GM12878 (cell line): Measurements from ENCODE around the gene MEOX1. TPM values are rescaled to one million over a fixed set of nuclear protein-coding genes. Genes with fewer than 3 reads are reported as not detected.

ENCODE experiments used
- ATAC-seq: fragments of 200-7000 bp; cut with Tn5 transposase; 3 replicates; pipeline ENCODE4 v1.9.1; 2020; ENCODE audit warnings: mild to moderate bottlenecking, moderate library complexity
- BruUV-seq: library from RNA; stranded (reverse); fragments of 400-500 nt; replicated peaks from 2 replicates; lab custom pipeline; 2021; lab: Mats Ljungman, UMichigan
- CTCF ChIA-PET: fragments of 300-600 bp; sonication (Branson Sonifier 250); formaldehyde crosslinking; extraction: SDS; loops from one replicate; lab custom pipeline; 2021; ENCODE audit warnings: inconsistent platforms; lab: Yijun Ruan, JAX
- POLR2A ChIA-PET: fragments of 350-600 bp; formaldehyde crosslinking; extraction: SDS; loops from one replicate; lab custom pipeline; 2021; ENCODE audit warnings: inconsistent platforms; lab: Charles Lee
- RAD21 ChIA-PET: fragments of 300-600 bp; sonication (Branson Sonifier 250); formaldehyde crosslinking; loops from one replicate; lab custom pipeline; 2023; ENCODE audit warnings: antibody characterized with exemption; ENCODE audit not compliant: unreplicated experiment; lab: Charles Lee
- SMC1A ChIA-PET: fragments of 300-600 bp; sonication (Branson Sonifier 250); formaldehyde crosslinking; loops from one replicate; lab custom pipeline; 2023; ENCODE audit not compliant: unreplicated experiment, uncharacterized antibody; lab: Charles Lee
- DNase-seq: peaks from one replicate; pipeline ENCODE4 v3.0.0-alpha.2; 2011; ENCODE audit warnings: low read depth, low spot score
- FAIRE-seq: peaks from 3 replicates; lab custom pipeline; 2011; peaks lifted over from hg19 to GRCh38; lab: Jason Lieb, UNC
- H2AFZ ChIP-seq: 2 replicates; pipeline ENCODE4 v1.6.0; 2011; ENCODE audit warnings: low read depth, low read length, control low read depth; ENCODE audit not compliant: control insufficient read depth
- H3K27ac ChIP-seq: 2 replicates; pipeline ENCODE4 v1.5.1; 2011; ENCODE audit warnings: control low read depth; ENCODE audit not compliant: control insufficient read depth, insufficient read depth
- H3K27me3 ChIP-seq, 2 experiments: replicated peaks in 1 of 2; 2 replicates each; pipeline versions ENCODE4 v1.6.0 to v1.6.1; 2011; ENCODE audit warnings: low read length in 1 of 2; ENCODE audit not compliant: control insufficient read depth in 2 of 2, insufficient read depth in 2 of 2
- H3K36me3 ChIP-seq, 2 experiments: 2 replicates each; pipeline ENCODE4 v1.5.1; 2011; ENCODE audit warnings: low read length in 1 of 2; ENCODE audit not compliant: control insufficient read depth in 2 of 2, insufficient read depth in 2 of 2
- H3K4me1 ChIP-seq: 2 replicates; pipeline ENCODE4 v1.6.1; 2011; ENCODE audit warnings: mild to moderate bottlenecking, low read length, moderate library complexity, mixed read lengths; ENCODE audit not compliant: control insufficient read depth, insufficient read depth
- H3K4me2 ChIP-seq: 2 replicates; pipeline ENCODE4 v1.6.0; 2011; ENCODE audit warnings: control low read depth; ENCODE audit not compliant: control insufficient read depth, insufficient read depth
- H3K4me3 ChIP-seq: fragments of 200-600 bp; sonication (generic); 2 replicates; pipeline ENCODE4 v1.5.1; 2016
- H3K79me2 ChIP-seq: 2 replicates; pipeline ENCODE4 v1.6.0; 2011; ENCODE audit warnings: low read length; ENCODE audit not compliant: control insufficient read depth, insufficient read depth
- H3K9ac ChIP-seq: 2 replicates; pipeline ENCODE4 v1.8.0; 2011; ENCODE audit warnings: low read length, control low read depth, mixed read lengths; ENCODE audit not compliant: control insufficient read depth, insufficient read depth
- H3K9me3 ChIP-seq: replicated peaks from 3 replicates; pipeline ENCODE4 v1.5.1; 2011; ENCODE audit warnings: mild to moderate bottlenecking, low read length; ENCODE audit not compliant: control insufficient read depth, insufficient read depth
- H4K20me1 ChIP-seq: 2 replicates; pipeline ENCODE4 v1.6.0; 2011; ENCODE audit not compliant: control insufficient read depth, insufficient read depth
- CBX5 ChIP-seq: sonication (generic); IDR thresholded peaks from 2 replicates; pipeline ENCODE4 v1.6.1; 2016; ENCODE audit warnings: low read depth, moderate library complexity, mild to moderate bottlenecking, inconsistent platforms
- CREM ChIP-seq: IDR thresholded peaks from 2 replicates; pipeline ENCODE4 v1.6.1; 2014; ENCODE audit warnings: antibody characterized with exemption, low read depth
- E2F4 ChIP-seq: IDR thresholded peaks from 2 replicates; pipeline ENCODE4 v1.6.1; 2012; ENCODE audit warnings: low read depth, low read length, improper control_type of control experiment
- EGR1 ChIP-seq, 2 experiments: IDR thresholded peaks; 1 replicate in 1 of 2; 2 replicates in 1 of 2; pipeline ENCODE4 v1.6.1; 2011 to 2012; ENCODE audit warnings: low read depth in 2 of 2, low read length in 2 of 2, borderline replicate concordance in 1 of 2, mild to moderate bottlenecking in 1 of 2, moderate library complexity in 1 of 2
- EZH2 ChIP-seq: IDR thresholded peaks from 2 replicates; pipeline ENCODE4 v1.6.1; 2012; ENCODE audit warnings: low read depth, mild to moderate bottlenecking, control low read depth, inconsistent platforms, low read length, borderline replicate concordance; ENCODE audit not compliant: control insufficient read depth
- IRF5 ChIP-seq: fragments of 450-650 bp; IDR thresholded peaks from 2 replicates; pipeline ENCODE4 v1.6.1; 2017; ENCODE audit warnings: borderline replicate concordance
- MYB ChIP-seq: fragments of 150-350 bp; IDR thresholded peaks from 2 replicates; pipeline ENCODE4 v1.6.1; 2014; ENCODE audit warnings: mild to moderate bottlenecking, low read depth, low read length, borderline replicate concordance
- REST ChIP-seq: IDR thresholded peaks from 2 replicates; pipeline ENCODE4 v1.6.1; 2012; ENCODE audit warnings: mild to moderate bottlenecking, low read depth, low read length
- RUNX3 ChIP-seq: IDR thresholded peaks from 2 replicates; pipeline ENCODE4 v1.6.1; 2012; ENCODE audit warnings: low read length, inconsistent platforms
- ZNF384 ChIP-seq: IDR thresholded peaks from 2 replicates; pipeline ENCODE4 v1.6.1; 2012; ENCODE audit warnings: low read depth, mild to moderate bottlenecking, low read length, improper control_type of control experiment, borderline replicate concordance
- ZZZ3 ChIP-seq: IDR thresholded peaks from 2 replicates; pipeline ENCODE4 v1.6.1; 2011; ENCODE audit warnings: low read depth; ENCODE audit not compliant: control insufficient read depth, insufficient read length
- WGBS: methylation state at CpG from one replicate; pipeline ENCODE4 v1.1.6; 2016; ENCODE audit warnings: low lambda C conversion rate; ENCODE audit not compliant: insufficient replicate concordance, insufficient coverage; ENCODE audit errors: missing lambda C conversion rate; 5-methylcytosine and 5-hydroxymethylcytosine counted together
- in situ Hi-C: fragments of 300-500 bp; cut with MboI; formaldehyde crosslinking; loops from 9 replicates; pipeline ENCODE4 v1.14.3; 2018; ENCODE audit warnings: mixed read lengths
- intact Hi-C: fragments of 100-400 bp; cut with micrococcal nuclease; formaldehyde crosslinking; loops from one replicate; pipeline ENCODE4 v1.14.2; 2022; ENCODE audit not compliant: unreplicated experiment
- polyA plus RNA-seq, 11 experiments: library from polyadenylated mRNA; depleted of rRNA in 4 of 11; unstranded in 6 of 11; stranded (reverse) in 5 of 11; fragments of >200 nt; fragmentation: Nextera tagmentation in 4 of 11; fragmentation: Illumina TruSeq in 1 of 11; extraction: Ambion mirVana in 4 of 11; extraction: Trizol in 1 of 11; gene quantifications; 1 replicate in 1 of 11; 2 replicates in 10 of 11; pipeline versions ENCODE4 v1.2.1 to v1.2.3, GENCODE V29; 2011 to 2016; ENCODE audit warnings: inconsistent platforms in 2 of 11, missing spikeins in 2 of 11, low read depth in 1 of 11
- total RNA-seq, 4 experiments: library from RNA; depleted of rRNA in 3 of 4; stranded (reverse); fragments of >200 nt in 3 of 4; fragmentation: Illumina TruSeq in 1 of 4; extraction: Trizol in 1 of 4; gene quantifications; 2 replicates each; pipeline versions ENCODE4 v1.2.1 to v1.2.3, GENCODE V29; 2013 to 2021
- TF ChIP-seq, protein P1 (sequence below): fragments of 450-650 bp; IDR thresholded peaks from 2 replicates; pipeline ENCODE4 v1.6.1; 2017; ENCODE audit warnings: mild to moderate bottlenecking, moderate library complexity

MEOX1 gene
- total and polyA plus RNA-seq, 10 of the 15 experiments (the other 5 are each of a cell fraction or from before 2014, with no cell fraction given): 0.19 to 9.4 (median 0.46) TPM

DNA sequence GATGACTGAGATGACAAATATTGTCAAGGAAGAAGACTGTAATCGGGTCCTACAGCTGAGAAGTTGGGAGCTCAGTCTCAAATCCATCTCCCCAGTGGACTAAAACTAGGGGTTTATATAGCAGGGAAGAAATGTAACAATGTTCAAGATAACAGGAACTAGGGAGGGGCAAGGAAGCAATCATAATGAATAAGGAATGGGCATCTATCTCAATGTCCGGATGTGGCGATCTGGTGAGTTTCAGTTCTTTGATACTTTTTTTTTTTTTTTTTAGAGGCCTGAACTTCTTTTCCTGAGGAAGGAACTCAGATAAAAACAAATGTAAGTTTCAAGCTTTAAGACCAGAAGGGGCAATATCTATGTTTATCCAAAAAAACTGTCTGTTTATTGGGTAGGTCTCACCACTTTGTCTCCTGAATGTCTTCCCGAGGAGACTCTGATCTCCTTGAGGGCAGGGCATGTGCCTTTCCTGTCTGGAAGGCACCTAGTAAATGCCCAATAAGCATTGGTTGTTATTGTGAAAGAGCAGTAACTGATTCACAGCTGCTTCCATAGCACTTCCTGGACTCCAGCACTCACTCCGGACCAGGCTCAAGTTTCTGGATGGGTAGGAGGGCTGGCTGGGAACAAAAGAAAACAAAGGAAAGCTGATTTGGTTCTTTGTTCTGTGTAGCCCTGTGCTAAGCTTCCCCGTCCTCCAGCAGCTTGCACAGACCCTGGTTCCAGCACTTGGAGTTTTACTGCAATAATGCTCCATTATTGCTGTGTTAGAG, 51.9 kb downstream of the MEOX1 start:
- DNase-seq (no peak), FAIRE-seq (no peak), ATAC-seq (no peak)
- Histone ChIP-seq H3K4me3 (no peak overlapping the region), H3K36me3 (no peaks in the 10 kb centered on the region), H3K79me2 (no peaks in the 10 kb centered on the region), H3K27ac (no peak overlapping the region), H2AFZ (no peak overlapping the region), H3K27me3 (no peaks in the 10 kb centered on the region; a peak in 1 of 4 replicates), H3K4me1 (no peaks in the 10 kb centered on the region), H3K4me2 (no peak overlapping the region), H4K20me1 (no peaks in the 10 kb centered on the region), H3K9ac (no peak overlapping the region), H3K9me3 (no peaks in the 10 kb centered on the region; the same call in 2 of the 3 replicates)
- RAD21 ChIA-PET: no interaction called here
- intact Hi-C loops (no loop called here), in situ Hi-C loops (no loop called here)
- WGBS: 30% methylated on average over 6 of the region's 6 CpGs
- SMC1A ChIA-PET: interaction anchor here (0.8 kb wide), 1 partner anchor 18 kb away, joined by 3 read pairs; no protein-coding TSS in a partner anchor
- CTCF ChIA-PET: interaction anchor here (0.6 to 1.2 kb wide), 2 partner anchors 33 to 243 kb away, joined by 3 to 5 read pairs; no protein-coding TSS in a partner anchor
- no TSS peak for BruUV-seq
- POLR2A ChIA-PET: no interaction called here
- TF ChIP-seq IRF5: no peak
- no peak for TF ChIP-seq EGR1 (IDR thresholded peaks at IDR 0.05; ENCODE audit: borderline replicate concordance in 1 of 2, low read depth in 2 of 2, low read length in 2 of 2)
- TF ChIP-seq EZH2: no peak
- TF ChIP-seq, protein P1, sequence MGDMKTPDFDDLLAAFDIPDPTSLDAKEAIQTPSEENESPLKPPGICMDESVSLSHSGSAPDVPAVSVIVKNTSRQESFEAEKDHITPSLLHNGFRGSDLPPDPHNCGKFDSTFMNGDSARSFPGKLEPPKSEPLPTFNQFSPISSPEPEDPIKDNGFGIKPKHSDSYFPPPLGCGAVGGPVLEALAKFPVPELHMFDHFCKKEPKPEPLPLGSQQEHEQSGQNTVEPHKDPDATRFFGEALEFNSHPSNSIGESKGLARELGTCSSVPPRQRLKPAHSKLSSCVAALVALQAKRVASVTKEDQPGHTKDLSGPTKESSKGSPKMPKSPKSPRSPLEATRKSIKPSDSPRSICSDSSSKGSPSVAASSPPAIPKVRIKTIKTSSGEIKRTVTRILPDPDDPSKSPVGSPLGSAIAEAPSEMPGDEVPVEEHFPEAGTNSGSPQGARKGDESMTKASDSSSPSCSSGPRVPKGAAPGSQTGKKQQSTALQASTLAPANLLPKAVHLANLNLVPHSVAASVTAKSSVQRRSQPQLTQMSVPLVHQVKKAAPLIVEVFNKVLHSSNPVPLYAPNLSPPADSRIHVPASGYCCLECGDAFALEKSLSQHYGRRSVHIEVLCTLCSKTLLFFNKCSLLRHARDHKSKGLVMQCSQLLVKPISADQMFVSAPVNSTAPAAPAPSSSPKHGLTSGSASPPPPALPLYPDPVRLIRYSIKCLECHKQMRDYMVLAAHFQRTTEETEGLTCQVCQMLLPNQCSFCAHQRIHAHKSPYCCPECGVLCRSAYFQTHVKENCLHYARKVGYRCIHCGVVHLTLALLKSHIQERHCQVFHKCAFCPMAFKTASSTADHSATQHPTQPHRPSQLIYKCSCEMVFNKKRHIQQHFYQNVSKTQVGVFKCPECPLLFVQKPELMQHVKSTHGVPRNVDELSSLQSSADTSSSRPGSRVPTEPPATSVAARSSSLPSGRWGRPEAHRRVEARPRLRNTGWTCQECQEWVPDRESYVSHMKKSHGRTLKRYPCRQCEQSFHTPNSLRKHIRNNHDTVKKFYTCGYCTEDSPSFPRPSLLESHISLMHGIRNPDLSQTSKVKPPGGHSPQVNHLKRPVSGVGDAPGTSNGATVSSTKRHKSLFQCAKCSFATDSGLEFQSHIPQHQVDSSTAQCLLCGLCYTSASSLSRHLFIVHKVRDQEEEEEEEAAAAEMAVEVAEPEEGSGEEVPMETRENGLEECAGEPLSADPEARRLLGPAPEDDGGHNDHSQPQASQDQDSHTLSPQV: no peak
- no peak for TF ChIP-seq CREM
- TF ChIP-seq MYB: no peak
- TF ChIP-seq ZNF384: no peak
- no peak for TF ChIP-seq E2F4
- TF ChIP-seq CBX5: no peak
- TF ChIP-seq RUNX3: no peak
- no peak for TF ChIP-seq ZZZ3
- no peak for TF ChIP-seq REST
